Neutrophil (primary cell): Measurements from ENCODE around the gene GLIS1.

Source experiments
- H3K27ac ChIP-seq: fragments of 200-600 bp; sonication (generic); 2 replicates; pipeline ENCODE4 v1.5.1; 2016; ENCODE audit warnings: mild to moderate bottlenecking, moderate library complexity
- H3K27me3 ChIP-seq: fragments of 200-600 bp; sonication (generic); 2 replicates; pipeline ENCODE4 v1.6.0; 2016; ENCODE audit warnings: mild to moderate bottlenecking
- H3K36me3 ChIP-seq: fragments of 200-600 bp; sonication (generic); 2 replicates; pipeline ENCODE4 v1.5.1; 2017
- H3K4me1 ChIP-seq, 2 experiments: fragments of 200-600 bp in 1 of 2; sonication (generic) in 1 of 2; 1 replicate in 1 of 2; 2 replicates in 1 of 2; pipeline versions ENCODE4 v1.5.1 to v1.6.1; 2013 to 2016; ENCODE audit warnings: low read depth in 1 of 2, low read length in 1 of 2, mild to moderate bottlenecking in 1 of 2, moderate library complexity in 1 of 2; ENCODE audit not compliant: control insufficient read depth in 1 of 2, insufficient read depth in 1 of 2
- H3K4me3 ChIP-seq, 2 experiments: fragments of 200-600 bp in 1 of 2; sonication (generic) in 1 of 2; 1 replicate in 1 of 2; 2 replicates in 1 of 2; pipeline ENCODE4 v1.5.1; 2013 to 2016; ENCODE audit warnings: low read depth in 1 of 2, low read length in 1 of 2, mild to moderate bottlenecking in 1 of 2, moderate library complexity in 1 of 2
- H3K9me3 ChIP-seq: fragments of 200-600 bp; sonication (generic); 2 replicates; pipeline ENCODE4 v1.5.1; 2016
- TF ChIP-seq, protein P1 (sequence below): fragments of 200-600 bp; sonication (generic); IDR thresholded peaks from 2 replicates; pipeline ENCODE4 v1.5.1; 2016; ENCODE audit warnings: antibody characterized with exemption

Gene GLIS1

DNA sequence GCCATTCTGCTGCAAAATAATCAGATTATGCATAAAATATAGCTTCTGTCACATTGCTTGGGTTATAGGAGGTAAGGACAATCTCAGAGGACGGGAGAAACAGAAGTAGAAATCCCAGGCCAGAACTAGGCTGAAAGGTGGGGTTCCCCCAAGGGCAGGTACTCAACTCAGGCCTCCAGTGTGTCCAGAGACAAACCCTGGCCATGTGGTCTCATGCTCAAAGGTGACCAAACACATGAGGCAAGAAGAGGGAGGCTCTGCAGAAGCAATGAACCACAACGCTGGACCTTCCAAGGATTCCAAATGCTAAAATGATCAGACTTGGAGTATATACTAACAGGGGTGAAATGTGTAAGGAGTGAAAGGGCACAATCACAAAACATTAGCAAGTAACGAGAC lies 176.0 kb downstream of the GLIS1 start:
- no peaks in the 10 kb centered on the region for H3K4me1 ChIP-seq
- no peak overlapping the region for H3K27ac ChIP-seq
- H3K4me3 ChIP-seq = no peak overlapping the region
- H3K36me3 ChIP-seq = no peaks in the 10 kb centered on the region
- no peaks in the 10 kb centered on the region for H3K9me3 ChIP-seq
- H3K27me3 ChIP-seq = peaks cover 10% of the 10 kb centered on the region
- TF ChIP-seq, protein P1, sequence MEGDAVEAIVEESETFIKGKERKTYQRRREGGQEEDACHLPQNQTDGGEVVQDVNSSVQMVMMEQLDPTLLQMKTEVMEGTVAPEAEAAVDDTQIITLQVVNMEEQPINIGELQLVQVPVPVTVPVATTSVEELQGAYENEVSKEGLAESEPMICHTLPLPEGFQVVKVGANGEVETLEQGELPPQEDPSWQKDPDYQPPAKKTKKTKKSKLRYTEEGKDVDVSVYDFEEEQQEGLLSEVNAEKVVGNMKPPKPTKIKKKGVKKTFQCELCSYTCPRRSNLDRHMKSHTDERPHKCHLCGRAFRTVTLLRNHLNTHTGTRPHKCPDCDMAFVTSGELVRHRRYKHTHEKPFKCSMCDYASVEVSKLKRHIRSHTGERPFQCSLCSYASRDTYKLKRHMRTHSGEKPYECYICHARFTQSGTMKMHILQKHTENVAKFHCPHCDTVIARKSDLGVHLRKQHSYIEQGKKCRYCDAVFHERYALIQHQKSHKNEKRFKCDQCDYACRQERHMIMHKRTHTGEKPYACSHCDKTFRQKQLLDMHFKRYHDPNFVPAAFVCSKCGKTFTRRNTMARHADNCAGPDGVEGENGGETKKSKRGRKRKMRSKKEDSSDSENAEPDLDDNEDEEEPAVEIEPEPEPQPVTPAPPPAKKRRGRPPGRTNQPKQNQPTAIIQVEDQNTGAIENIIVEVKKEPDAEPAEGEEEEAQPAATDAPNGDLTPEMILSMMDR = no peak

DNA sequence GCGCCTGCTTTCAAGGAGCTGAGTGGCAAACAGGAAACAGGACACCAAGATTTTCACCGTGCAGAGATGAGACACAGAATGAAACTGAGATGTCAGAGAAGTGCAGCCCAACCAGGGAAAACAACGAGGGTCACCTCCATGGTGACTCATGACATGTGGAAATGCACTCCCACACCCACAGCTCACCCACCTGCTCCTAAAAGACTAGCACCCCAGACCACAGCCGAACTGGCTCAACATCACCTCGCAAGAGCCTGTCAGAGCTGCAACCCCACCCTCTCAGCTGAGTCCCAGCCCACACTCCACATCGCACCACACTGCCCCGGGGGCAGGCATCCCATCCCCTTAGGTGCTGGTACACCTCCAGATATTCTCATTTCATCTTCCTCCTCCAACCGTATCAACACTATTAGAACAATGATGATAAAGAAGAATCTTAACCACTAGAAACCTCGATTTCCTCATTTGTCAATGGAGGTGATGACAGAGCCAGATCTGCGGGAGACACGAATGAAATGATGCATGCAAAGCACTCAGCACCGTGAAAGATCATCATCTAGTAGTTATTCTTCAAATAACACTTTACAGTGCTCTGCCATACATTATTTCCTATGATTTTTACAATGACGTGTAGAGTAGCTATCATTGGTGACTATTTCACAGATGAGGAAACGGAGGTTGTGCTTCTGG lies 176.5 kb downstream of the GLIS1 start:
- TF ChIP-seq, protein P1 = no peak
- H3K4me1 ChIP-seq = no peaks in the 10 kb centered on the region
- H3K27me3 ChIP-seq = peaks cover 10% of the 10 kb centered on the region
- H3K4me3 ChIP-seq = no peak overlapping the region
- no peak overlapping the region for H3K27ac ChIP-seq
- H3K9me3 ChIP-seq = no peaks in the 10 kb centered on the region
- H3K36me3 ChIP-seq = no peaks in the 10 kb centered on the region

- Histone ChIP-seq H3K27ac (no peak overlapping the region), H3K4me3 (no peak overlapping the region), H3K9me3 (no peaks in the 10 kb centered on the region), H3K36me3 (no peaks in the 10 kb centered on the region), H3K27me3 (peaks cover 10% of the 10 kb centered on the region), H3K4me1 (no peaks in the 10 kb centered on the region)
- TF ChIP-seq, protein P1 = no peak
Measured at GRCh38 chr1:53561503-53562105, 177.4 kb downstream of the GLIS1 start.

DNA sequence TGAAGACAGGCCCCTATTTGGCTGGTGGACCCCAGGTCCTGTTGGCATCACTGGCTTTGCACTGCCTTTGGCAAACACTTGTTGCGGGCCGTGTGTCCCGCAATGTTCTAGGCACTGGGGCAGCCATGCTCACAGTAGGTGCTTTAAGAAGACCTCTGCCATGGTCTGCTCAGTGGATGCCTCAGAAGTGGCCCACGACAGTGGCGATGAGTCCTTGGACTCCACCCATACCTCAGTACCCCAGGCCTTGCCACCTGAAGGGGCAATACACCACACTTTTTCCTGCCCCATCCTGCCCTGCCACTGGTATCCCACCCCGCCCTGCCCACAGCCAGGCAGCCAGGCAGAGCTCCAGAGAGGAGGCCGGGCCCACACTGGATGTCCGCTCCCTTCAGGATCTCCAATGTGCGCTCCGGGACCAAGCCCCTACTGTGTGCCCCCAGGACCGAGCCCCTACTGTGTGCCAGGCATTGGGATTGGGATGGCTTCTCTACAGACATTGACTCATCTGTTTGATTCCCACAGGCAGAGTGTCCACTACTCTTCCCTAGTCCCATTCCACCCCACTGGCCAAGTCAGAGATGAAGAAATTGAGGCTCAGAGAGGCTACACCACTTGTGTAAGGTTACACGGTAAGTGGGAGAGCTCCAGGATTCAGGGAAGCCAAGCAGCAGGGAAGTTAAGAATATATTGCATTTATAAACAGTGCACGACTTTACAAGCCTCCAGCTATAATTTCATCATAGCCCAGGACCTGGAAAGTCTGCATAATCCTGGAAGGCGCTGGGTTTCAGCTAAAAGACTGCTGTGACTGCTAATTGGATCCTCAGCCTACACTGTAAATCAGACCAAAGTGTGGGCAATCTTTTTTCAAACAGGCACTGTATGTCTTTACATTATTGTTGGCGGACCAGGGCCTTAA lies 178.1 kb downstream of the GLIS1 start:
- peaks cover 10% of the 10 kb centered on the region for H3K27me3 ChIP-seq

More for the DNA sequence above, 178.1 kb downstream of the GLIS1 start:
- H3K9me3 ChIP-seq = no peaks in the 10 kb centered on the region
- TF ChIP-seq, protein P1 = no peak
- H3K27ac ChIP-seq = no peak overlapping the region
- no peak overlapping the region for H3K4me3 ChIP-seq
- no peaks in the 10 kb centered on the region for H3K36me3 ChIP-seq
- H3K4me1 ChIP-seq = no peaks in the 10 kb centered on the region
